DMS153 treated with DMSO at 0.1 percent for 48 hours (cell line): ENCODE results near the gene CENPO.
A peak's percentile ranks its signal among the peaks of the same experiment; 100 is the strongest.
"Not testable (repeated sequence)": the region's sequence is repeated elsewhere in the genome, so short reads cannot be mapped to it uniquely, and the experiment has no call there.

Source experiments
- DNase-seq: peaks from one replicate; lab custom pipeline; 2025; ENCODE audit not compliant: unreplicated experiment; lab: John Stamatoyannopoulos, UW

The CENPO gene

DNA sequence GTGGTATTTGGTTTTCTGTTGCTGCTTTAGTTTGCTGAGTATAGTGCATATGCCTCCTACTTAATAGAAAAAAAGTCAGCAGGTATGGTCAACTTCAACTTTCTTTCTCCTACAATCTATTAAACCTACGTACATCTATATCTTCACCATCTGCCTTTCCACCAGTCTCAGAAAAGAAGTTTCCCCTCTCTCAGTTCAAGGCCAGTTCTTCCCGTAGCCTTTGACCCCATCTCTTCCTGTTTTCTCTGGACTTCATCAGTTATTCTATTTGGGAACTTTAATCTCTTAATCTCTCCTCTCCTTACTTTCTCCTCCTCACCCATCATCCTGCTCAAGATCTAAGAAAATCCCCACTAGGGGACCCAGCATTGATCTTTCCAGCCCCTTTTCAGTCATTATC, 5.7 kb upstream of the CENPO start:
- no peak for DNase-seq

DNA sequence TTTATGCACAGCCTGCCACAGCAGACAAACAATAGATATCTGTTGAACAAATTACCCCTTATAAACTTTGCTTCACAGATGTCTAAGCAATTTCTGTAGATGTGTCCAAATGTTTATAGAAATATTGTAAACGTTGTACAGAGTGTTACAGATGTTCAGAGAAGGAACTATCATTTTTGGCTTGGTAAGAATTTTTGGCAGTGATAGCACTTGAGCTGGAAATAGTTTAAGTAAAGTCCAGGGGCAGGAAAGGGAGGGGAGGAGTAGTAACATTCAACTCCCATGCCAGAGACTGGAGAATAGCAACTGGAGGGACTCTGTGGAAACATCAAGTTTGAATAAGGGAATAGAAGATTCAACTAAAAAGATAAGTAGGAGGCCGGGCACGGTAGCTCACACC, 4.4 kb upstream of the CENPO start:
- no peak for DNase-seq

GRCh38 chr2:24791452-24791851, 1.8 kb upstream of the CENPO start:
- no peak for DNase-seq

DNA sequence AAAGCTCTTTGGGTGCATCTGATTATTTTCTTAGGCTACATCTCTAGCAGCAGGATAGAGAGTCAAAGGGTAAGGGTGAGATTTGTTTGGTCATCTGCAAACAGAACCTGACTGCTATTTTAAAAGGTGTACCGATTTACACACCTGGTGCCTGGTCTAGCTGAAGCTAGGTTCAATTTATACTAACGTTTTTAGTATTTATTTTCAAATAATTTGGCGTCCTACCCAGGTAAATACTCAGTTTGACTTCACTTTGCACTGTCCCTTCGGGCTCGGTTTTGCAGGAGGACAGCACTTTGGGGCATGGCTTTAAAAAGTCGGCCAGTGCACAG, 717 bp upstream of the CENPO start:
- peak; percentile 38 for DNase-seq

DNA sequence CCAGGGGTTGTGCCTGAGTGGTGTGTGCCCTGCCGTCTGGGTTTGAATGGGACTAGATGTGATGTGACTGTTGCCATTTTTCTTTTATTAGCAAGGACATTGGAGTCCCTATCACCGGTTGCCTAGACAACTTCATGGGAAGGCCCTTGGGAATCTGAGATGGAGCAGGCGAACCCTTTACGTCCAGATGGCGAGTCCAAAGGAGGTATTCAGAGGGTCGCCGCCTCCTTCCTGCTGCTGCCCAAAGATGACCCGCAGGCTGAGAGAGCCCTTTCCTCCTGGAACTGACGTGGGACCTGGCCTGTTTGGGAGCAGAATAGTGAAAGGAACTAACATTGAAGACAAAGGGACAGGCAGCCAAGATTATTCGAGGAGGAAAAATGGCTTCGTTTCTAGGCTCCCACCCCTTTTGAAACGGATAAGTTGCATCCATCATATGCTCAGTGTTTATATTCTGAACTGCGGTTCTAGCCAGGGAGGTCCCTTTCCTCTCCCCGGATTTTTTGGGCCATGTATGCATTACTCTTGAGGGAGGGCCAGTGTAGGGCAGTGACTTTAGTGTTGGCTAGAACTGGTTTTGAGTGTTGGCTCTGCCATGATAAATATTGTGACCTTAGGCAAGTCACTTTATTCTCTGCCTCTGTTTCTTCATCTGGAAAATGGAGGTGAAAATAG, 673 bp downstream of the CENPO start:
- DNase-seq: no peak

DNA sequence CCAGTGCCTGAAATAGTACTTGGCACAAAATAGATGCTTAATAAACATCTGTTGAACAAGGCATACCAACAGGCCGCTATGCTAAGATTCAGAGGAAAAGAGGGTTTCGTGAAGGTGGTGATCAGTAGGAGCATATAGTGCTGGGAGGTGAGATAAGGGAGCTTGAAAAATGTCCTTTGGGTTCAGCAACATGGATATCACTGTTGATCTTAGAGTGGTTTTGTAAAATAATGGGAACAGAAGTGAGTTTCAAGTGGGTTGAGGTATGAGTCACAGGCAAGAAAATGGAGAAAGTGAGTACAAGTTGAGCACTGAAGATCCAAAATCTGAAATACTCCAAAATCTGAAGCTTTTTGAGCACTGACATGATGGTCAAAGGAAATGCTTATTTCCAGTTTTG, 4.4 kb downstream of the CENPO start:
- no peak for DNase-seq

- not testable (repeated sequence) for DNase-seq
These were observed 7.3 kb downstream of the CENPO start for GRCh38 chr2:24800487-24800886.

DNA sequence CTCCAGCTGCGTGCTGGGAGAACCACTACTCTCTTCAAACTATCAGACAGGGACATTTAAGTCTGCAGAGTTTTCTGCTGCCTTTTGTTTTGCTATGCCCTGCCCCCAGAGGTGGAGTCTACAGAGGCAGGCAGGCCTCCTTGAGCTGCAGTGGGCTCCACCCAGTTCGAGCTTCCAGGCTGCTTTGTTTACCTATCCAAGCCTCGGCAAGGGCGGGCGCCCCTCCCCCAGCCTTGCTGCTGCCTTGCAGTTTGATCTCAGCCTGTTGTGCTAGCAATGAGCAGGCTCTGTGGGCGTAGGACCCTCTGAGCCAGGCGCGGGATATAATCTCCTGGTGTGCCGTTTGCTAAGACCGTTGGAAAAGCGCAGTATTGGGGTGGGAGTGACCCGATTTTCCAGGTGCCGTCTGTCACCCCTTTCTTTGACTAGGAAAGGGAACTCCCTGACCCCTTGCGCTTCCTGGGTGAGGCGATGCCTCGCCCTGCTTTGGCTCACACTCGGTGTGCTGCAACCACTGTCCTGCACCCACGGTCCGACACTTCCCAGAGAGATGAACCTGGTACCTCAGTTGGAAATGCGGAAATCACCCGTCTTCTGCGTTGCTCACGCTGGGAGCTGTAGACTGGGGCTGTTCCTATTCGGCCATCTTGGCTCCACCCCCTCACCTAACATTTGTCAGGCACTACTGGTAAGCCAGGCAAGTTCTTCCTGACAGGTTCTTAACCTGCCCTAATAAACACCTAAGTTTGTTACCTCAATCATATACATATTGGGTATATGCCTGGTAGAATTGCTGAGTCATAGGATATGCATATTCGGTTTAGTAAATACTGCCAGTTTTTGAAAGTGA, 12.8 kb downstream of the CENPO start:
- DNase-seq: not testable (repeated sequence)

DNA sequence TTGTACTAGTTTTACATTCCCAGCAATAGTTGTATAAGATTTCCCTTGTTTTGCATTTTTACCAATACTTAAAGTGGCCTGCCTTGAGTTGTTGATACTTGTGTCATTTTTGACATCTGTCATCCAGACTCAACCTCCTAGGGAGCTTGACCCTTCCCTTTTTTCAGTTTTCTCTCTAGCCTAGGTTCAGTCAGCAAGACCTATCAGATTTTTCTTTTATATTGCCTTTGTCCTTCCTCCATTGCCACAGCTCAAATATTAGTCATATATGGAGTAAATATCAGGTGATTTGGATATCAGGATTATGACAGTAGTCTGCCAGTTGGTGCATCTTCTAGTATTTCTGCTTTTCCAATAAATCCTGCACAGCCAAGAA, 13.4 kb downstream of the CENPO start:
- no peak for DNase-seq

- no peak for DNase-seq
These were observed 16.2 kb downstream of the CENPO start for GRCh38 chr2:24809316-24810007.

GRCh38 chr2:24813691-24814137, 20.5 kb downstream of the CENPO start:
- DNase-seq: no peak

GRCh38 chr2:24814516-24814915, 21.3 kb downstream of the CENPO start:
- no peak for DNase-seq

DNA sequence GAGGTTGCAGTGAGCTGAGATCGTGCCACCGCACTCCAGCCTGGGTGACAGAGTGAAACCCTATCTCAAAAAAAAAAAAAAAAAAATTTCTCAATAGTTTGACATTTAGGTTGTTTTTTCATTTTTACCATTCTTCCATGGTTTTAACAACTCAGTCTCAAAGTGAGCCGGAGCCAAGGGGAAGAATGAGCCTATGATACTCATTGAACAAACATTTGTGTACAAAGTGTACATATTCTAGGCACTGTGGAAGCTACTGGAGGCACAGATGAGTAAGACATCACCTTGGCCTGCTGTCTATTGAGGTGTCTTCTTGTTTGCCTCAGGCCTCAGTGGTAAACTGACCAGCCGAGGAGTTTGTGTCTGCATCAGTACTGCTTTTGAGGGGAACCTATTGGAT, 21.9 kb downstream of the CENPO start:
- DNase-seq: no peak

DNA sequence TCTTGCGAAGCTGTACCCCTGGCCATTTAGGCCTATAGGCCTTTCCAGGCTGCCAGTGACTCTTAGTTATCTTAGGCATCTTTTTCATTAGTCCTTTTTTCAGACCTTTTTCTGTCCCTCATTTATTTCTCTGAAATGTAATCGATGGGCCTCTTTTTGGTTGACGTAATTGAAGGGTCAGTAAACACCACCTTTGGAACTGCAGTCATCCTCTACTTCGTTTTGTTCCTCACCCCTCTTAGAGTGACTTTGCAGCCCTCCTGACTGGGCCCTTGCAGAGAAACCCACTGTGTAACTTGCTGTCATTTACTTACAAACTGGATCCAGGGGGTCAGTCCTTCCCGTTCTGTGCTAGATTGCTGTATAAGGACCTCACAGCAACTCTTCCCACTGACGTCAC, 23.2 kb downstream of the CENPO start:
- no peak for DNase-seq

GRCh38 chr2:24816884-24817283, 23.7 kb downstream of the CENPO start:
- DNase-seq: no peak

DNA sequence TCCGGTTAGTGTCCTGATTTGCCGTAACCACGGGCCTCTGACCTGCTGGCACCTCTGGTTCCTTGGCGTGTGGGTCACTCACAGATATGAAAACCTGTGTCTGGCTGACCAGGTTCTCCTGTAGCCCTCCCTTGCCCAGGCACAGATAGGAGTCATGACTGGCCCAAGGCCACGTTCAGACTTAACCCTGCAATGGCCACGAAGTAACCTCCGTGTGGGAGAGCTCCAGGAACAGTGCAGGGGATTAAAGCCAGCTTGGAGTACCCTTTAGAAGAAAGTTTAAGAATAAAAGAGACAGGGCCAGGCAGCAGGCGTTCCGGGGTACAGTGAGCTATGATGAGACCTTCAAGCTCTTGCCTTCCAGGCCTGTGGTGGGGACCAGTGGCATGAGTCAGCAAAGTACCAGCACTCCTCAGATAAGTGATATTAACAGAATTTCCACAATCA, 25.5 kb downstream of the CENPO start:
- no peak for DNase-seq

GRCh38 chr2:24819442-24820174, 26.4 kb downstream of the CENPO start:
- DNase-seq: no peak

DNA sequence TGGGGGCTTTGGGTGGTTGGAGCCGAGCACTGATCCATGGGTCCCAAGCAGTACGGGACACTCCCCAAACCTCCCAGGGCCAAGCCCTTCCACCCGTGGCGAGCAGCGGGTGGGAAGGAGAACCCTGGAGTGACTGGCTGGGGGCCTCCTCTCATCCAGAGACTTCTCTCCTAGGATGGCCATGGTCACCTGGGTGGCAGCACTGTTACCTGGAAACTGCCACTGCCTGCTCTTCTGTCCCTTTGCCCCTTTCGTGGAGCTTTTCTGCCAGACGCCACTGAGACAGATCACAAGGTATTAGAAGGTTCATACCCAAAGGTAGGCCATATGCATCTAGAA, 26.9 kb downstream of the CENPO start:
- DNase-seq: no peak

DNA sequence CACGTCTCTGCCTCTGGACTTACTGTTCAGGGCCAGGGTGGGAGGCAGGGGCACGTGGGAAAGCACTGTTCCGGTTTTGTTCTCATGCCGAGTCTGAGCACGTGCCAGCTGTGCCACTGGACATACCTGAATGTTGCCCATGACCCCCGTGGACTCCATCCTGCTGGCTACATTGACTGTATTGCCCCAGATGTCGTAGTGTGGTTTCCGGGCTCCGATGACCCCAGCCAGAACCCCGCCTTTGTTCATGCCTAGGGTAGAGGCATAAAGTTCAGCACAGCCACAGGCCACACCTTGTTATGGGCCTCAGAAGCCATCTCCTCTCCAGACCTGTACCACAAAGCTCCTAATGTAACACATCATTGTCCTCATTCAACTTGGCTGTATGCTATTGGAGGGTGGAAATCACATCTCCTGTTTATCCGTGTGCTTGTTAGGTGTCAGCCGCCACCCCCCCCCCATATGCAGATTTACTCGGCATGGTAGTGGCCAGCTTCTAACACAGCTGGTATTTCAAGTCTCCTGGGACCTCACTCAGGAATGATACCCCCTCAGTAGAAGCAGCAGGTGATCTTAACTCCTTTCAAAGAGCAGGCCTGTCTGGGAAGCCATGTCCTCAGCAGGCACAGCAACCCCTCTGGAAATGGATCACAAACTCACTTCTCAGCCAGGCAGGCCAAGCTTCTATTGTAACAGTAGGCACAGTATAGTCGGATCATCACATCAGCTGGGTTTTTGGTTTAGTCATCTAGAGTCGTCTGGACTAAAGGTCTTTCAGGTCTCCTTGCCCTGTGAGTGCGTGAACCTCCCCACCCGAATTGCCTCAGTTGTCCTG, 27.6 kb downstream of the CENPO start:
- no peak for DNase-seq

- no peak for DNase-seq
These were observed 28.2 kb downstream of the CENPO start for GRCh38 chr2:24821433-24821891.
